HCT116 (cell line): ENCODE data around the gene ADGRB3. TPM values are rescaled to one million over a fixed set of nuclear protein-coding genes. Genes with fewer than 3 reads are reported as not detected.

Experiments
- ATAC-seq: fragments of 200-7000 bp; cut with Tn5 transposase; 2 replicates; pipeline ENCODE4 v1.9.1; 2020; ENCODE audit warnings: mild to moderate bottlenecking, moderate library complexity
- BruUV-seq: library from RNA; stranded (reverse); fragments of 400-500 nt; replicated peaks from 2 replicates; lab custom pipeline; 2021; lab: Mats Ljungman, UMichigan
- CTCF ChIA-PET: fragments of 300-600 bp; sonication (Branson Sonifier 250); formaldehyde crosslinking; loops from one replicate; lab custom pipeline; 2021; ENCODE audit warnings: antibody characterized with exemption; lab: Charles Lee
- POLR2A ChIA-PET: fragments of 300-600, 350-600 bp; sonication (Branson Sonifier 250); formaldehyde crosslinking; loops from one replicate; lab custom pipeline; 2021; ENCODE audit warnings: antibody characterized with exemption; lab: Charles Lee
- RAD21 ChIA-PET, 2 experiments: fragments of 300-600 bp; sonication (Branson Sonifier 250); formaldehyde crosslinking; loops; one replicate each; lab custom pipeline; 2023; ENCODE audit warnings: low total read pairs in 2 of 2; ENCODE audit not compliant: uncharacterized antibody in 2 of 2, unreplicated experiment in 2 of 2, low non-redundant PET in 1 of 2; lab: Charles Lee
- DNase-seq: peaks from one replicate; pipeline ENCODE4 v3.0.0-alpha.2; 2010; ENCODE audit warnings: low read depth, low spot score
- H2AFZ ChIP-seq: fragments of 200-600 bp; shearing (Covaris generic), sonication (generic); 2 replicates; pipeline ENCODE4 v1.6.1; 2017; ENCODE audit warnings: low read depth, mixed run types, mixed read lengths, antibody characterized with exemption, low read length; ENCODE audit not compliant: poor library complexity, severe bottlenecking
- H3K27ac ChIP-seq: 2 replicates; pipeline ENCODE4 v1.5.1; 2012; ENCODE audit warnings: low read depth, low read length
- H3K27me3 ChIP-seq: fragments of 200-600 bp; sonication (generic); 2 replicates; pipeline ENCODE4 v1.6.1; 2016; ENCODE audit warnings: mixed run types, low read length, mixed read lengths; ENCODE audit not compliant: insufficient read depth
- H3K36me3 ChIP-seq, 2 experiments: fragments of 200-500 bp in 1 of 2; fragments of 200-600 bp in 1 of 2; sonication (Bioruptor generic) in 1 of 2; sonication (generic) in 1 of 2; 2 replicates each; pipeline versions ENCODE4 v1.5.1 to v1.6.1; 2014 to 2016; ENCODE audit warnings: low read length in 2 of 2, inconsistent platforms in 1 of 2, mixed read lengths in 1 of 2, mixed run types in 1 of 2; ENCODE audit not compliant: insufficient read depth in 2 of 2, control insufficient read depth in 1 of 2
- H3K4me1 ChIP-seq, 2 experiments: fragments of 200-600 bp in 1 of 2; sonication (generic) in 1 of 2; 2 replicates each; pipeline versions ENCODE4 v1.5.1 to v1.6.1; 2012 to 2017; ENCODE audit warnings: low read length in 2 of 2, inconsistent platforms in 1 of 2, mild to moderate bottlenecking in 1 of 2, mixed read lengths in 1 of 2, mixed run types in 1 of 2, moderate library complexity in 1 of 2; ENCODE audit not compliant: insufficient read depth in 2 of 2, control insufficient read depth in 1 of 2
- H3K4me2 ChIP-seq: fragments of 200-600 bp; sonication (generic); 2 replicates; pipeline ENCODE4 v1.6.1; 2017; ENCODE audit warnings: mixed run types, low read length, mixed read lengths
- H3K4me3 ChIP-seq, 2 experiments: fragments of 200-600 bp in 1 of 2; sonication (generic) in 1 of 2; replicated peaks in 1 of 2; 2 replicates each; pipeline ENCODE4 v1.5.1; 2011 to 2016; ENCODE audit warnings: low read length in 2 of 2, control low read depth in 1 of 2, low read depth in 1 of 2, mild to moderate bottlenecking in 1 of 2, mixed read lengths in 1 of 2, mixed run types in 1 of 2
- H3K79me2 ChIP-seq: fragments of 200-600 bp; sonication (generic); 2 replicates; pipeline ENCODE4 v1.6.1; 2017; ENCODE audit warnings: mild to moderate bottlenecking, mixed run types, low read length, moderate library complexity, mixed read lengths; ENCODE audit not compliant: insufficient read depth
- H3K9ac ChIP-seq: fragments of 200-600 bp; sonication (generic); 2 replicates; pipeline ENCODE4 v1.6.1; 2016; ENCODE audit warnings: low read length, mixed read lengths
- H3K9me2 ChIP-seq: fragments of 200-600 bp; sonication (generic), shearing (Covaris generic); 2 replicates; pipeline ENCODE4 v1.6.1; 2017; ENCODE audit warnings: mixed run types, mild to moderate bottlenecking, moderate library complexity; ENCODE audit not compliant: insufficient read depth
- H3K9me3 ChIP-seq, 2 experiments: fragments of 200-500 bp in 1 of 2; fragments of 200-600 bp in 1 of 2; sonication (Bioruptor generic) in 1 of 2; sonication (generic) in 1 of 2; 2 replicates each; pipeline ENCODE4 v1.6.1; 2014 to 2017; ENCODE audit warnings: low read length in 2 of 2, mixed read lengths in 2 of 2, inconsistent platforms in 1 of 2, low read depth in 1 of 2, mild to moderate bottlenecking in 1 of 2, mixed run types in 1 of 2, moderate library complexity in 1 of 2; ENCODE audit not compliant: control insufficient read depth in 1 of 2, insufficient read depth in 1 of 2
- H4K20me1 ChIP-seq: fragments of 200-600 bp; sonication (generic), shearing (Covaris generic); 2 replicates; pipeline ENCODE4 v1.6.1; 2017; ENCODE audit warnings: mixed run types, mild to moderate bottlenecking, moderate library complexity; ENCODE audit not compliant: insufficient read depth
- CBX3 ChIP-seq: IDR thresholded peaks from 2 replicates; pipeline ENCODE4 v1.6.1; 2012; ENCODE audit warnings: low read depth
- CEBPB ChIP-seq: IDR thresholded peaks from 2 replicates; pipeline ENCODE4 v1.6.1; 2012; ENCODE audit warnings: low read depth
- EGR1 ChIP-seq: IDR thresholded peaks from 2 replicates; pipeline ENCODE4 v1.6.1; 2012; ENCODE audit warnings: low read depth
- ELF1 ChIP-seq: IDR thresholded peaks from 2 replicates; pipeline ENCODE4 v1.6.1; 2012; ENCODE audit warnings: low read depth, borderline replicate concordance
- EZH2phosphoT487 ChIP-seq: fragments of 200-600 bp; IDR thresholded peaks from 2 replicates; pipeline ENCODE4 v1.6.1; 2018; ENCODE audit warnings: antibody characterized with exemption, borderline replicate concordance
- FOSL1 ChIP-seq: IDR thresholded peaks from 2 replicates; pipeline ENCODE4 v1.6.1; 2012; ENCODE audit warnings: low read depth
- POLR2AphosphoS5 ChIP-seq: IDR thresholded peaks from 2 replicates; pipeline ENCODE4 v1.6.1; 2011; ENCODE audit warnings: mild to moderate bottlenecking, low read depth, low read length, moderate library complexity
- RAD21 ChIP-seq: IDR thresholded peaks from 2 replicates; pipeline ENCODE4 v1.6.1; 2012; ENCODE audit warnings: low read depth, mild to moderate bottlenecking
- SRF ChIP-seq: IDR thresholded peaks from 2 replicates; pipeline ENCODE4 v1.6.1; 2012; ENCODE audit warnings: low read depth
- ZFX ChIP-seq: fragments of 450-650 bp; IDR thresholded peaks from 2 replicates; pipeline ENCODE4 v1.6.1; 2017
- ZNF274 ChIP-seq: fragments of 200-500 bp; sonication (Bioruptor generic); IDR thresholded peaks from 2 replicates; pipeline ENCODE4 v1.6.1; 2014; ENCODE audit warnings: mild to moderate bottlenecking, low read depth, low read length, inconsistent platforms
- intact Hi-C: fragments of 100-400 bp; cut with micrococcal nuclease; formaldehyde crosslinking; loops from 2 replicates; pipeline ENCODE4 v1.10.0; 2022
- total RNA-seq: library from RNA; stranded (reverse); gene quantifications from one replicate; pipeline ENCODE4 v1.2.1, GENCODE V29; 2021; ENCODE audit not compliant: unreplicated experiment
- TF ChIP-seq, protein P1 (sequence below), 3 experiments: fragments of 200-600 bp in 1 of 3; sonication (generic) in 1 of 3; IDR thresholded peaks in 2 of 3; conservative IDR thresholded peaks in 1 of 3; 2 replicates each; pipeline ENCODE4 v1.5.1; 2012 to 2017; ENCODE audit warnings: low read depth in 2 of 3, low read length in 2 of 3, antibody characterized with exemption in 1 of 3, borderline replicate concordance in 1 of 3, control low read depth in 1 of 3, mild to moderate bottlenecking in 1 of 3, mixed read lengths in 1 of 3, mixed run types in 1 of 3, moderate library complexity in 1 of 3; ENCODE audit not compliant: insufficient read depth in 1 of 3
- TF ChIP-seq, protein P2 (sequence below): IDR thresholded peaks from 2 replicates; pipeline ENCODE4 v1.6.1; 2012
- TF ChIP-seq, protein P3 (sequence below): IDR thresholded peaks from 2 replicates; pipeline ENCODE4 v1.6.1; 2012
- TF ChIP-seq, protein P4 (sequence below): IDR thresholded peaks from 2 replicates; pipeline ENCODE4 v1.6.1; 2011; ENCODE audit warnings: mild to moderate bottlenecking, low read length, moderate library complexity; ENCODE audit not compliant: insufficient replicate concordance; ENCODE audit errors: extremely low read depth

The ADGRB3 gene
- total RNA-seq, 1 experiment from 2014 or later, result not detected

DNA sequence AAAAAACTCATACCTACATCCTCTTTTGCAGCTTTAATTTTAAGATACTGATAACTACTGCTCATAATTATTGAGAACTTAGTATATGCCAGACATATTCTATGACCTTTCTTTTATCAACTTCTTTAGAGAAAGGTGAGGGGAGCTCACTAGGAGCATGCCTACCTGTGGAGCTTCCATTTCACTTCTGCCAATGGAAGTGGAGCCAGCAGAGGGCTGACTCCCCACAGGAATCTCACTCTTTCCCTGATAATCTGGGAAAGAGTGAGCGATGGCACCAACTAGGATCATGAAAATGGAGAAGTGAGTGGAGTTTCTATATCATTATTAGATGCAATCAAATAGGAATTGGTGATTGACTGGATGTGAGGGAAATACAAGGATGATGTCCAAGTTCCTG lies 676.8 kb downstream of the ADGRB3 start (continued):
- TF ChIP-seq ELF1 (no peak), POLR2AphosphoS5 (no peak), ZFX (no peak), CEBPB (no peak), EGR1 (no peak)
- TF ChIP-seq, protein P1, sequence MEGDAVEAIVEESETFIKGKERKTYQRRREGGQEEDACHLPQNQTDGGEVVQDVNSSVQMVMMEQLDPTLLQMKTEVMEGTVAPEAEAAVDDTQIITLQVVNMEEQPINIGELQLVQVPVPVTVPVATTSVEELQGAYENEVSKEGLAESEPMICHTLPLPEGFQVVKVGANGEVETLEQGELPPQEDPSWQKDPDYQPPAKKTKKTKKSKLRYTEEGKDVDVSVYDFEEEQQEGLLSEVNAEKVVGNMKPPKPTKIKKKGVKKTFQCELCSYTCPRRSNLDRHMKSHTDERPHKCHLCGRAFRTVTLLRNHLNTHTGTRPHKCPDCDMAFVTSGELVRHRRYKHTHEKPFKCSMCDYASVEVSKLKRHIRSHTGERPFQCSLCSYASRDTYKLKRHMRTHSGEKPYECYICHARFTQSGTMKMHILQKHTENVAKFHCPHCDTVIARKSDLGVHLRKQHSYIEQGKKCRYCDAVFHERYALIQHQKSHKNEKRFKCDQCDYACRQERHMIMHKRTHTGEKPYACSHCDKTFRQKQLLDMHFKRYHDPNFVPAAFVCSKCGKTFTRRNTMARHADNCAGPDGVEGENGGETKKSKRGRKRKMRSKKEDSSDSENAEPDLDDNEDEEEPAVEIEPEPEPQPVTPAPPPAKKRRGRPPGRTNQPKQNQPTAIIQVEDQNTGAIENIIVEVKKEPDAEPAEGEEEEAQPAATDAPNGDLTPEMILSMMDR (IDR thresholded peaks at IDR 0.05 in 2 of 3, conservative IDR thresholded peaks at IDR 0.05 in 1 of 3; ENCODE audit: borderline replicate concordance in 1 of 3, insufficient read depth in 1 of 3, low read depth in 2 of 3, low read length in 2 of 3), result no peak

DNA sequence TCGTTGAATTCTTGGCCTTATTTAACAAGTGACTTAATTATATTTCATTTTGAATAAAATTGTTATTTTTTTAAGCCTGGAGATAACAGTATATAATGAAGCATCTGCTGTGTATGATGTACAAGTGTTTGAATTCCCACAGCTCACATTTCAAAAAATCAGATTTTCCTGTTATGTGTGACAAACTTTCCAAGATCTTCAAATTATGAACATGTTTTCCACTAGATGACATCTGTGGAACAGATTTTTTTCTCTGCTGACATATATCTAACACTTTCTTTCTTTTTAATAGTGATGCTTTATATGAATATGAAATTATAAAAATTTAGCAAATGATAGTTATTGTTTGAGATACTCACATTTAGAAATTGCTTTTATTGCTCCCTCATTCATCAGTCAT lies 678.9 kb downstream of the ADGRB3 start:
- no peak overlapping the region for H3K27ac ChIP-seq
- no peak overlapping the region for H3K4me2 ChIP-seq
- ChIA-PET CTCF (no interaction called here), RAD21 (no interaction called here), POLR2A (no interaction called here)
- ATAC-seq, result no peak
- H3K9ac ChIP-seq, result no peak overlapping the region
- no peak overlapping the region for H2AFZ ChIP-seq
- no peaks in the 10 kb centered on the region for H3K4me1 ChIP-seq
- H3K36me3 ChIP-seq, result no peaks in the 10 kb centered on the region
- intact Hi-C loops, result no loop called here
- no peaks in the 10 kb centered on the region for H4K20me1 ChIP-seq
- H3K9me3 ChIP-seq, result peaks cover 3 to 19% of the 10 kb centered on the region in 2 experiments; a peak in 2 of 4 replicates
- no peaks in the 10 kb centered on the region for H3K79me2 ChIP-seq
- no peak overlapping the region for H3K4me3 ChIP-seq
- H3K27me3 ChIP-seq, result no peaks in the 10 kb centered on the region
- no peaks in the 10 kb centered on the region for H3K9me2 ChIP-seq
- BruUV-seq, result no TSS peak
- no peak for DNase-seq
- no peak for TF ChIP-seq RAD21
- TF ChIP-seq CEBPB, result no peak
- TF ChIP-seq, protein P2, sequence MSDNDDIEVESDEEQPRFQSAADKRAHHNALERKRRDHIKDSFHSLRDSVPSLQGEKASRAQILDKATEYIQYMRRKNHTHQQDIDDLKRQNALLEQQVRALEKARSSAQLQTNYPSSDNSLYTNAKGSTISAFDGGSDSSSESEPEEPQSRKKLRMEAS, result no peak
- TF ChIP-seq ZFX, result no peak
- no peak for TF ChIP-seq EZH2phosphoT487
- no peak for TF ChIP-seq ZNF274
- TF ChIP-seq CBX3, result no peak
- TF ChIP-seq, protein P3, sequence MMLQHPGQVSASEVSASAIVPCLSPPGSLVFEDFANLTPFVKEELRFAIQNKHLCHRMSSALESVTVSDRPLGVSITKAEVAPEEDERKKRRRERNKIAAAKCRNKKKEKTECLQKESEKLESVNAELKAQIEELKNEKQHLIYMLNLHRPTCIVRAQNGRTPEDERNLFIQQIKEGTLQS, result no peak
- no peak for TF ChIP-seq FOSL1
- no peak for TF ChIP-seq EGR1
- TF ChIP-seq, protein P1 (IDR thresholded peaks at IDR 0.05 in 2 of 3, conservative IDR thresholded peaks at IDR 0.05 in 1 of 3; ENCODE audit: borderline replicate concordance in 1 of 3, insufficient read depth in 1 of 3, low read depth in 2 of 3, low read length in 2 of 3), result no peak
- TF ChIP-seq SRF, result no peak
- TF ChIP-seq ELF1, result no peak
- TF ChIP-seq, protein P4, sequence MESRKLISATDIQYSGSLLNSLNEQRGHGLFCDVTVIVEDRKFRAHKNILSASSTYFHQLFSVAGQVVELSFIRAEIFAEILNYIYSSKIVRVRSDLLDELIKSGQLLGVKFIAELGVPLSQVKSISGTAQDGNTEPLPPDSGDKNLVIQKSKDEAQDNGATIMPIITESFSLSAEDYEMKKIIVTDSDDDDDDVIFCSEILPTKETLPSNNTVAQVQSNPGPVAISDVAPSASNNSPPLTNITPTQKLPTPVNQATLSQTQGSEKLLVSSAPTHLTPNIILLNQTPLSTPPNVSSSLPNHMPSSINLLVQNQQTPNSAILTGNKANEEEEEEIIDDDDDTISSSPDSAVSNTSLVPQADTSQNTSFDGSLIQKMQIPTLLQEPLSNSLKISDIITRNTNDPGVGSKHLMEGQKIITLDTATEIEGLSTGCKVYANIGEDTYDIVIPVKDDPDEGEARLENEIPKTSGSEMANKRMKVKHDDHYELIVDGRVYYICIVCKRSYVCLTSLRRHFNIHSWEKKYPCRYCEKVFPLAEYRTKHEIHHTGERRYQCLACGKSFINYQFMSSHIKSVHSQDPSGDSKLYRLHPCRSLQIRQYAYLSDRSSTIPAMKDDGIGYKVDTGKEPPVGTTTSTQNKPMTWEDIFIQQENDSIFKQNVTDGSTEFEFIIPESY, result no peak
